Neural progenitor cell (in vitro differentiated cells): ENCODE measurements around the gene TNNC2. TPM values are rescaled to one million over a fixed set of nuclear protein-coding genes. Genes with fewer than 3 reads are reported as not detected.

Experiments
- DNase-seq: peaks from one replicate; pipeline ENCODE4 v3.0.0-alpha.2; 2016; ENCODE audit warnings: low spot score
- H2AFZ ChIP-seq: fragments of 200-600 bp; sonication (generic); replicated peaks from 2 replicates; pipeline ENCODE4 v1.6.1; 2016; ENCODE audit warnings: antibody characterized with exemption
- H3F3A ChIP-seq: fragments of 200-600 bp; sonication (generic); 2 replicates; pipeline ENCODE4 v1.6.1; 2016; ENCODE audit warnings: antibody characterized with exemption, low read depth
- H3K27ac ChIP-seq: fragments of 200-600 bp; sonication (generic); 2 replicates; pipeline ENCODE4 v1.5.1; 2016; ENCODE audit warnings: mild to moderate bottlenecking
- H3K27me3 ChIP-seq: fragments of 200-600 bp; sonication (generic); 2 replicates; pipeline ENCODE4 v1.6.1; 2016; ENCODE audit warnings: mild to moderate bottlenecking, moderate library complexity
- H3K36me3 ChIP-seq: fragments of 200-600 bp; sonication (generic); 2 replicates; pipeline ENCODE4 v1.5.1; 2016
- H3K4me1 ChIP-seq: fragments of 200-600 bp; sonication (generic); 2 replicates; pipeline ENCODE4 v1.6.1; 2016; ENCODE audit warnings: mixed run types
- H3K4me2 ChIP-seq: fragments of 200-600 bp; sonication (generic); 2 replicates; pipeline ENCODE4 v1.6.1; 2016
- H3K4me3 ChIP-seq: fragments of 200-600 bp; sonication (generic); 2 replicates; pipeline ENCODE4 v1.5.1; 2016
- H3K79me2 ChIP-seq: fragments of 200-600 bp; sonication (generic); 2 replicates; pipeline ENCODE4 v1.6.1; 2016; ENCODE audit warnings: low read depth
- H3K9ac ChIP-seq: fragments of 200-600 bp; sonication (generic); 2 replicates; pipeline ENCODE4 v1.6.1; 2016
- H3K9me3 ChIP-seq: fragments of 200-600 bp; sonication (generic); 2 replicates; pipeline ENCODE4 v1.5.1; 2016; ENCODE audit warnings: low read depth
- H4K20me1 ChIP-seq: fragments of 200-600 bp; sonication (generic); 2 replicates; pipeline ENCODE4 v1.6.1; 2016; ENCODE audit warnings: low read depth
- H3K27ac Mint-ChIP-seq: 3 replicates; pipeline ENCODE4 v1.8.0; 2021; ENCODE audit warnings: mixed read lengths
- H3K27me3 Mint-ChIP-seq: 2 replicates; pipeline ENCODE4 v1.8.0; 2022; ENCODE audit warnings: low read depth, mild to moderate bottlenecking, inconsistent platforms, moderate library complexity, mixed read lengths; ENCODE audit not compliant: insufficient read depth
- H3K36me3 Mint-ChIP-seq: 3 replicates; pipeline ENCODE4 v1.8.0; 2021; ENCODE audit warnings: mixed read lengths
- H3K4me1 Mint-ChIP-seq: 3 replicates; pipeline ENCODE4 v1.8.0; 2021; ENCODE audit warnings: mixed read lengths
- H3K4me3 Mint-ChIP-seq: 3 replicates; pipeline ENCODE4 v1.8.0; 2021; ENCODE audit warnings: mild to moderate bottlenecking, moderate library complexity, mixed read lengths
- H3K9me3 Mint-ChIP-seq: 3 replicates; pipeline ENCODE4 v1.8.0; 2020; ENCODE audit warnings: mixed read lengths
- EZH2 ChIP-seq: fragments of 200-600 bp; sonication (generic); IDR thresholded peaks from 2 replicates; pipeline ENCODE4 v1.6.1; 2017; ENCODE audit warnings: antibody characterized with exemption, mild to moderate bottlenecking, moderate library complexity
- EZH2phosphoT487 ChIP-seq: fragments of 200-600 bp; sonication (generic); IDR thresholded peaks from 2 replicates; pipeline ENCODE4 v1.6.1; 2017; ENCODE audit warnings: antibody characterized with exemption
- total RNA-seq: library from RNA; depleted of rRNA; stranded (reverse); fragments of >200 nt; gene quantifications from 2 replicates; pipeline ENCODE4 v1.2.3, GENCODE V29; 2015; ENCODE audit warnings: low replicate concordance
- TF ChIP-seq, protein P1 (sequence below): fragments of 200-600 bp; sonication (generic); IDR thresholded peaks from 2 replicates; pipeline ENCODE4 v1.5.1; 2017; ENCODE audit warnings: antibody characterized with exemption, mild to moderate bottlenecking

TNNC2 gene
- total RNA-seq, 1 donor from 2014 or later = not detected

DNA sequence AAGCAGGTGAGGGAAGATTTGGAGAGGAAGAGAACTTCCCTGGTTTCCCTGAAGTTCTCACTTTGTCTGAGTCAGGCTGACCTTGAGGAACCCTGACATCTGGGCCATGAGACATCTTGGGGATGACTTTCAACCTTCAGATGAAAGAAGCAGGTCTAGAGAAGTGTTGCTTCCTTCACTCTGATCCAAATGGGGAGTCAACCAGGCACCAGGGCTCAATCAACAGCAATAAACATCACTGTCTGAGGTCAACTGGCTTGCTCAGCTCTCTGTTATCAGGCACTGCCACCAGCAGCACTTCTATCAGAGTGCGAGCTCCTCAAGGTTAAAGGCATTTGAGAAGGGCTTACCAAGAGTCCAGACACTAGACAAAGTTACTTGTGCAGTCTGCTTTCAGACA, 23.8 kb upstream of the TNNC2 start:
- Mint-ChIP-seq H3K4me1 (peaks cover 5% of the 10 kb centered on the region), H3K4me3 (no peak overlapping the region), H3K27ac (no peak overlapping the region), H3K27me3 (no peaks in the 10 kb centered on the region), H3K9me3 (no peaks in the 10 kb centered on the region), H3K36me3 (no peaks in the 10 kb centered on the region)
- Histone ChIP-seq H3K4me1 (no peaks in the 10 kb centered on the region), H4K20me1 (no peaks in the 10 kb centered on the region), H3F3A (no peaks in the 10 kb centered on the region), H3K4me2 (no peak overlapping the region), H3K36me3 (no peaks in the 10 kb centered on the region), H3K4me3 (no peak overlapping the region), H3K9ac (no peak overlapping the region), H2AFZ (no peak overlapping the region), H3K79me2 (peaks cover 3% of the 10 kb centered on the region), H3K27ac (no peak overlapping the region), H3K9me3 (no peaks in the 10 kb centered on the region), H3K27me3 (no peaks in the 10 kb centered on the region)
- no peak for DNase-seq
- TF ChIP-seq EZH2phosphoT487 (no peak), EZH2 (no peak)
- TF ChIP-seq, protein P1, sequence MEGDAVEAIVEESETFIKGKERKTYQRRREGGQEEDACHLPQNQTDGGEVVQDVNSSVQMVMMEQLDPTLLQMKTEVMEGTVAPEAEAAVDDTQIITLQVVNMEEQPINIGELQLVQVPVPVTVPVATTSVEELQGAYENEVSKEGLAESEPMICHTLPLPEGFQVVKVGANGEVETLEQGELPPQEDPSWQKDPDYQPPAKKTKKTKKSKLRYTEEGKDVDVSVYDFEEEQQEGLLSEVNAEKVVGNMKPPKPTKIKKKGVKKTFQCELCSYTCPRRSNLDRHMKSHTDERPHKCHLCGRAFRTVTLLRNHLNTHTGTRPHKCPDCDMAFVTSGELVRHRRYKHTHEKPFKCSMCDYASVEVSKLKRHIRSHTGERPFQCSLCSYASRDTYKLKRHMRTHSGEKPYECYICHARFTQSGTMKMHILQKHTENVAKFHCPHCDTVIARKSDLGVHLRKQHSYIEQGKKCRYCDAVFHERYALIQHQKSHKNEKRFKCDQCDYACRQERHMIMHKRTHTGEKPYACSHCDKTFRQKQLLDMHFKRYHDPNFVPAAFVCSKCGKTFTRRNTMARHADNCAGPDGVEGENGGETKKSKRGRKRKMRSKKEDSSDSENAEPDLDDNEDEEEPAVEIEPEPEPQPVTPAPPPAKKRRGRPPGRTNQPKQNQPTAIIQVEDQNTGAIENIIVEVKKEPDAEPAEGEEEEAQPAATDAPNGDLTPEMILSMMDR = no peak

- no peak overlapping the region for H3K27ac ChIP-seq
- no peak overlapping the region for H3K27ac Mint-ChIP-seq
Measured at GRCh38 chr20:45850238-45850637, 23.1 kb upstream of the TNNC2 start.

DNA sequence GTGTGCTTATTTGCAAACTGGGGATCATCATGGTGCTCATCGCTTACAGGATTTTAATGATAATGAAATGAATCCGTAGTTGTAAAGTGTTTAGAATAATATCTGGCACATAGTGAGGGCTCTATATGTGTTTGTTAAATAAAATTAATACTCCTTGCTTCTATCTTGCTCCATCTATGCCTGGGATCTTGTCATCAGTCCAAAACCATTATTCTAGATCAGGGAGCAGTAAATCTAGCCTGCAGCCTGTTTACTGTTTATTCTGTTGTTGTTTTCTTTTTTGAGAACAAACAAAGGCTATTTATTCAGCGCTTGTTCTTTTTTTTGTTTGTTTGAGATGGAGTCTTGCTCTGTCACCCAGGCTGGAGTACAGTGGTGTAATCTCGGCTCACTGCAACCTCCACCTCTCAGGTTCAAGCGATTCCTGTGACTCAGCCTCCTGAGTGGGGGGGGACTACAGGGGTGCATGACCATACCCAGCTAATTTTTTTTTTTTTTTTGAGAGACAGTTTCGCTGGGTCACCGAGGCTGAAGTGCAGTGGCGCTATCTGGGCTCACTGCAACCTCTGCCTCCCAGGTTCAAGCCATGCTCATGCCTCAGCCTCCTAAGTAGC, 22.0 kb upstream of the TNNC2 start:
- Histone ChIP-seq H3K27me3 (no peaks in the 10 kb centered on the region), H3K4me2 (no peak overlapping the region), H3F3A (no peaks in the 10 kb centered on the region), H3K36me3 (no peaks in the 10 kb centered on the region), H3K9ac (peak overlapping the region; percentile 37), H3K79me2 (no peaks in the 10 kb centered on the region), H3K4me1 (no peaks in the 10 kb centered on the region), H3K27ac (no peak overlapping the region), H4K20me1 (no peaks in the 10 kb centered on the region), H3K9me3 (no peaks in the 10 kb centered on the region), H2AFZ (no peak overlapping the region), H3K4me3 (no peak overlapping the region)
- TF ChIP-seq EZH2phosphoT487 (no peak), EZH2 (no peak)
- TF ChIP-seq, protein P1 = no peak
- H3K4me1 Mint-ChIP-seq = no peaks in the 10 kb centered on the region
- H3K36me3 Mint-ChIP-seq = peaks cover 3% of the 10 kb centered on the region
- H3K27me3 Mint-ChIP-seq = no peaks in the 10 kb centered on the region
- H3K4me3 Mint-ChIP-seq = no peak overlapping the region
- no peaks in the 10 kb centered on the region for H3K9me3 Mint-ChIP-seq
- no peak for DNase-seq
- H3K27ac Mint-ChIP-seq = no peak overlapping the region

More at GRCh38 chr20:45850238-45850637, 23.1 kb upstream of the TNNC2 start:
- Histone ChIP-seq H4K20me1 (no peaks in the 10 kb centered on the region), H3K36me3 (no peaks in the 10 kb centered on the region), H3K79me2 (no peaks in the 10 kb centered on the region), H3K9ac (no peak overlapping the region), H3K4me1 (no peaks in the 10 kb centered on the region), H3F3A (no peaks in the 10 kb centered on the region), H3K4me3 (no peak overlapping the region), H2AFZ (no peak overlapping the region), H3K27me3 (no peaks in the 10 kb centered on the region), H3K4me2 (no peak overlapping the region), H3K9me3 (no peaks in the 10 kb centered on the region)
- Mint-ChIP-seq H3K27me3 (no peaks in the 10 kb centered on the region), H3K4me1 (peaks cover 2% of the 10 kb centered on the region), H3K4me3 (no peak overlapping the region), H3K36me3 (no peaks in the 10 kb centered on the region), H3K9me3 (no peaks in the 10 kb centered on the region)
- DNase-seq = no peak
- no peak for TF ChIP-seq EZH2phosphoT487

DNA sequence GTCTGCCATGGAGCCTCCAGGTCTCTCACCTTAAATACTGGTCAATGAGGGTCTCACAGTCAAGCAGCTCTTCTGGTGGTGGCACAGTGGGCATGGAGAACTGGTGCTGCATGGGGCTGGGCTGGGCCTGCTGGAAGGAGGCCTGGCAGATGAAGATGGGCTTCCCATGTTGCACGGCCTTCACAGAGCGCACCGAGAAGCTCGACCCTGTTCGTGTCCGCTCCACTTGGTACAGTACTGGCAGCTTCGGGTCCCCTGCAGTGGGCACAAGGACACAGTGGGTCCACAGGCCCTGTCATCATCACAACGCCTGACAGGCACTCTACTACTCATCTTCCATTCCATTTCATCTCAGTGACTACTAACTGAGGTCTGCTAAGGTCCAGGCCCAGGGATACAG, 21.3 kb upstream of the TNNC2 start:
- no peaks in the 10 kb centered on the region for H3K27me3 ChIP-seq
- H3K9me3 ChIP-seq = no peaks in the 10 kb centered on the region
- Mint-ChIP-seq H3K36me3 (peaks cover 4% of the 10 kb centered on the region), H3K4me1 (no peaks in the 10 kb centered on the region), H3K4me3 (no peak overlapping the region), H3K9me3 (no peaks in the 10 kb centered on the region), H3K27me3 (no peaks in the 10 kb centered on the region), H3K27ac (no peak overlapping the region)
- peak overlapping the region; percentile 37 for H3K9ac ChIP-seq
- H2AFZ ChIP-seq = no peak overlapping the region
- no peaks in the 10 kb centered on the region for H3K79me2 ChIP-seq
- no peak overlapping the region for H3K4me3 ChIP-seq
- no peaks in the 10 kb centered on the region for H3K4me1 ChIP-seq
- no peak overlapping the region for H3K4me2 ChIP-seq
- TF ChIP-seq EZH2 = no peak
- TF ChIP-seq, protein P1 = no peak
- no peak for TF ChIP-seq EZH2phosphoT487
- H3K36me3 ChIP-seq = no peaks in the 10 kb centered on the region
- H3F3A ChIP-seq = no peaks in the 10 kb centered on the region
- no peak for DNase-seq
- H4K20me1 ChIP-seq = no peaks in the 10 kb centered on the region
- H3K27ac ChIP-seq = no peak overlapping the region
